SK-N-MC (cell line): Measurements from ENCODE around the gene RYR1.

Experiments
- FOXP2 ChIP-seq: optimal IDR thresholded peaks from 2 replicates; pipeline ENCODE3; 2011; ENCODE audit warnings: mild to moderate bottlenecking, moderate library complexity; ENCODE audit not compliant: insufficient read depth; ENCODE audit errors: extremely low read length, control extremely low read depth
- POLR2AphosphoS5 ChIP-seq: IDR thresholded peaks from 2 replicates; pipeline ENCODE4 v1.6.1; 2012; ENCODE audit warnings: mild to moderate bottlenecking, low read depth, low read length, borderline replicate concordance

DNA sequence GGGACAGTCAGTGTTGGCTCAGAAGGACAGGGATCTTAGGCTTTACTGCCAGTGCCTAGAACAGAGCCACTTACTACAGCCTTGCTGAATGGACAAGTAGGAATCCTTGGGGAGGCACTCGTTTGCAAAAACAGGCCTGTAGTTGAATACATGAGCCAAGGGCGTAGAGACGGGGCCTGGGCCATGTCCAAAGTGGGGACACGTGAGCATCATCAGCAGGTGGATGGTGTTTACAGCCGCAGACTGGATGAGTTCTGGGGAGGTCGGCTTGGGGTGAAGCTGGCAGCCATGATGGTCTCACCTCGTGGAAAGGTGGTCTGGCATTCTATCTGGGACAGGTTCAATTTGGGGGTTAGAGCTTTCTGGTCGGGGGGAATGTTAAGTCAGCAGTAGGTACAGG is 17.5 kb downstream of the RYR1 start:
- TF ChIP-seq POLR2AphosphoS5 (no peak), FOXP2 (no peak)
